NB4 (cell line): ENCODE results near the gene GUCY1A1.

Experiments used
- CTCF ChIP-seq: IDR thresholded peaks from one replicate; pipeline ENCODE4 v1.5.1; 2012; ENCODE audit warnings: low read depth, low read length
- MAX ChIP-seq: IDR thresholded peaks from 2 replicates; pipeline ENCODE4 v1.6.1; 2011; ENCODE audit warnings: low read depth, low read length
- MYC ChIP-seq: IDR thresholded peaks from 2 replicates; pipeline ENCODE4 v1.6.1; 2011; ENCODE audit warnings: low read depth, low read length
- POLR2A ChIP-seq: IDR thresholded peaks from 2 replicates; pipeline ENCODE4 v1.6.1; 2011; ENCODE audit warnings: mild to moderate bottlenecking; ENCODE audit not compliant: insufficient read length; ENCODE audit errors: extremely low read depth

- no peak for TF ChIP-seq CTCF
- no peak for TF ChIP-seq POLR2A
- no peak for TF ChIP-seq MAX
- TF ChIP-seq MYC: no peak
These were observed 44.9 kb downstream of the GUCY1A1 start for GRCh38 chr4:155711556-155711955.
